ENCODE data around the gene DIS3L2. TPM values are rescaled to one million over a fixed set of nuclear protein-coding genes. Genes with fewer than 3 reads are reported as not detected.

DIS3L2 gene
- total RNA-seq, 1 experiment from 2014 or later, result 28.5 TPM

DNA sequence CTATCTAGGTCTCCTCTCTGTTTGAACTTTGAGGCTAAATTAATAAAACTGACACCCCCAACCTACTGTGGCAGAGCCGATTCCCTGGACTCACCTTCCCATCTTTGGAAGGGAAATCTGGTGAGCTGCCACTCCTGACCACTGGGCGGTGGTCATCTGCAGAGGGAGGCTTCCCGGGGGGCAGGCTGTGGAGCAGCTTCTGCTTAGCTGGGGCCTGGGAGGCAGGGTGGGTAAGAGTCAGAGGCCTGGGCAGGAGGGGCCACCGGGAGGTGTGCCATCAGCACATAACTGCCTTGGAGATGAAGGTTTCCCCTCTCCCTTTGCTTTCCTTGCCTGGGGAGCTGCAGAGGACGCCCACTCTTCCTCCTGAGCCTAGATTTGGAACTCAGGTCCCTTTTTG is 33.0 kb upstream of the DIS3L2 start:
- Mint-ChIP-seq H3K27ac (no peak overlapping the region), H3K36me3 (no peaks in the 10 kb centered on the region), H3K27me3 (ENCODE audit: low read depth) (peaks cover 58% of the 10 kb centered on the region), H3K9me3 (no peaks in the 10 kb centered on the region), H3K4me1 (peaks cover 15% of the 10 kb centered on the region), H3K4me3 (no peak overlapping the region)
- TF ChIP-seq, protein P1, sequence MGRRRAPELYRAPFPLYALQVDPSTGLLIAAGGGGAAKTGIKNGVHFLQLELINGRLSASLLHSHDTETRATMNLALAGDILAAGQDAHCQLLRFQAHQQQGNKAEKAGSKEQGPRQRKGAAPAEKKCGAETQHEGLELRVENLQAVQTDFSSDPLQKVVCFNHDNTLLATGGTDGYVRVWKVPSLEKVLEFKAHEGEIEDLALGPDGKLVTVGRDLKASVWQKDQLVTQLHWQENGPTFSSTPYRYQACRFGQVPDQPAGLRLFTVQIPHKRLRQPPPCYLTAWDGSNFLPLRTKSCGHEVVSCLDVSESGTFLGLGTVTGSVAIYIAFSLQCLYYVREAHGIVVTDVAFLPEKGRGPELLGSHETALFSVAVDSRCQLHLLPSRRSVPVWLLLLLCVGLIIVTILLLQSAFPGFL (CRISPR knock-in tag; IDR thresholded peaks at IDR 0.05; ENCODE audit: borderline replicate concordance), result no peak
- TF ChIP-seq JUN (CRISPR knock-in tag; IDR thresholded peaks at IDR 0.05) (no peak), RELA (CRISPR knock-in tag; IDR thresholded peaks at IDR 0.05; ENCODE audit: borderline replicate concordance) (no peak), NFE2L1 (CRISPR knock-in tag; IDR thresholded peaks at IDR 0.05) (no peak), CREB1 (CRISPR knock-in tag; IDR thresholded peaks at IDR 0.05) (no peak), NFYB (CRISPR knock-in tag; conservative IDR thresholded peaks at IDR 0.05; ENCODE audit: low read depth) (no peak)
- TF ChIP-seq, protein P2, sequence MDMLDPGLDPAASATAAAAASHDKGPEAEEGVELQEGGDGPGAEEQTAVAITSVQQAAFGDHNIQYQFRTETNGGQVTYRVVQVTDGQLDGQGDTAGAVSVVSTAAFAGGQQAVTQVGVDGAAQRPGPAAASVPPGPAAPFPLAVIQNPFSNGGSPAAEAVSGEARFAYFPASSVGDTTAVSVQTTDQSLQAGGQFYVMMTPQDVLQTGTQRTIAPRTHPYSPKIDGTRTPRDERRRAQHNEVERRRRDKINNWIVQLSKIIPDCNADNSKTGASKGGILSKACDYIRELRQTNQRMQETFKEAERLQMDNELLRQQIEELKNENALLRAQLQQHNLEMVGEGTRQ (CRISPR knock-in tag; IDR thresholded peaks at IDR 0.05), result no peak
- TF ChIP-seq, protein P3, sequence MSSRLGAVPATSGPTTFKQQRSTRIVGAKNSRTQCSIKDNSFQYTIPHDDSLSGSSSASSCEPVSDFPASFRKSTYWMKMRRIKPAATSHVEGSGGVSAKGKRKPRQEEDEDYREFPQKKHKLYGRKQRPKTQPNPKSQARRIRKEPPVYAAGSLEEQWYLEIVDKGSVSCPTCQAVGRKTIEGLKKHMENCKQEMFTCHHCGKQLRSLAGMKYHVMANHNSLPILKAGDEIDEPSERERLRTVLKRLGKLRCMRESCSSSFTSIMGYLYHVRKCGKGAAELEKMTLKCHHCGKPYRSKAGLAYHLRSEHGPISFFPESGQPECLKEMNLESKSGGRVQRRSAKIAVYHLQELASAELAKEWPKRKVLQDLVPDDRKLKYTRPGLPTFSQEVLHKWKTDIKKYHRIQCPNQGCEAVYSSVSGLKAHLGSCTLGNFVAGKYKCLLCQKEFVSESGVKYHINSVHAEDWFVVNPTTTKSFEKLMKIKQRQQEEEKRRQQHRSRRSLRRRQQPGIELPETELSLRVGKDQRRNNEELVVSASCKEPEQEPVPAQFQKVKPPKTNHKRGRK (CRISPR knock-in tag; IDR thresholded peaks at IDR 0.05; ENCODE audit: borderline replicate concordance), result no peak
- TF ChIP-seq, protein P4, sequence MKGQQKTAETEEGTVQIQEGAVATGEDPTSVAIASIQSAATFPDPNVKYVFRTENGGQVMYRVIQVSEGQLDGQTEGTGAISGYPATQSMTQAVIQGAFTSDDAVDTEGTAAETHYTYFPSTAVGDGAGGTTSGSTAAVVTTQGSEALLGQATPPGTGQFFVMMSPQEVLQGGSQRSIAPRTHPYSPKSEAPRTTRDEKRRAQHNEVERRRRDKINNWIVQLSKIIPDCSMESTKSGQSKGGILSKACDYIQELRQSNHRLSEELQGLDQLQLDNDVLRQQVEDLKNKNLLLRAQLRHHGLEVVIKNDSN (CRISPR knock-in tag; IDR thresholded peaks at IDR 0.05), result no peak
- ChIA-PET CTCF (interaction anchor here (0.8 to 7.4 kb wide), 7 partner anchors 22 to 511 kb away, joined by 3 to 80 read pairs (median 4); no protein-coding TSS in a partner anchor), POLR2A (no interaction called here)
- no peak for ATAC-seq
- DNase-seq (ENCODE audit: low spot score), result no peak

DNA sequence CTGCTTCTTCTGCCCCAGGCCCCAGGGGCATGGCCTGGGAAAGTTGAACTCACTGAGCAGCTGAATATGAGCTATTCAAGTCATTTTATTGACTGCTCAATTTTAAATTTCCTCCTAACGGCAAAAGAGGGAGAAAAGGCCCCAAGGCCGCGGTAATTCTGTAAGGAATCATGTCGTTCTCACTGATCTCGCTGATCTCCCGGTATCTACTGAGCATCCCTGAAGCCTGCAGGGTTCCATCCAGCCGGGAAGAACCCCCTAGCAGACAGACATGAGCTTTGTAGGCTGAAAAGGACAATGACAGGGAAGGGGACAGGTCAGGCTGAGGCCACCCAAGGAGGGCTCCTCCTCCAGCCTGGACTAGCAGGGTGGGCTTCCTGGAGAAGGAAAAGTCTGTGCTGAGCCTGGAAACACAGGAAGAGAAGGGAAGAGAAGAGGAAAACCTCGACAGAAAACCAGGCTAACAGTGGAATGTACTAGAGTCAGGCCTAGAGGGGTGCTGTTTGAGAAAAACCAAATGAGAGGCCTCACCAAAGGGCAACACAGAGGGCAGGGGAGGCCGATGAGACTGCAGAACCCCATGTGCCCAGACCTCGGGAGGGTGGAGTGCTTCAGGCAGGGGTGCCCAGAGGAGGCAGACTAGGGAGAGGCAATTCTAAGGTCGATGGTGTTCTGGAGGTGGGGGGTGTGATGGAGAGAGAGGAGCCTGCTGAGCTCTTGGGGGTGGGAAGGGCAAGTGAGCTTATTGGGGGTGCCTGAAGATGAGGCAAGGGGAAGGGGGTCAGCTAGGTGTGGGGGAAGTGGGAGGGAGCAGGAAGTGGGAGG is 32.4 kb upstream of the DIS3L2 start:
- peaks cover 14% of the 10 kb centered on the region for H3K4me1 Mint-ChIP-seq
- ChIA-PET POLR2A (no interaction called here), CTCF (interaction anchor here (0.5 to 7.4 kb wide), 24 partner anchors 10 to 654 kb away, joined by 3 to 80 read pairs (median 4); no protein-coding TSS in a partner anchor)
- H3K27ac Mint-ChIP-seq, result no peak overlapping the region
- DNase-seq (ENCODE audit: low spot score) (no peak), ATAC-seq (no peak)
- peaks cover 52% of the 10 kb centered on the region for H3K27me3 Mint-ChIP-seq (ENCODE audit: low read depth)
- H3K36me3 Mint-ChIP-seq, result no peaks in the 10 kb centered on the region
- H3K9me3 Mint-ChIP-seq, result no peaks in the 10 kb centered on the region
- no peak for TF ChIP-seq TP53 (CRISPR knock-in tag; IDR thresholded peaks at IDR 0.05)
- no peak for TF ChIP-seq GRHL2 (CRISPR knock-in tag; IDR thresholded peaks at IDR 0.05; ENCODE audit: insufficient replicate concordance, severe bottlenecking)
- TF ChIP-seq, protein P5, sequence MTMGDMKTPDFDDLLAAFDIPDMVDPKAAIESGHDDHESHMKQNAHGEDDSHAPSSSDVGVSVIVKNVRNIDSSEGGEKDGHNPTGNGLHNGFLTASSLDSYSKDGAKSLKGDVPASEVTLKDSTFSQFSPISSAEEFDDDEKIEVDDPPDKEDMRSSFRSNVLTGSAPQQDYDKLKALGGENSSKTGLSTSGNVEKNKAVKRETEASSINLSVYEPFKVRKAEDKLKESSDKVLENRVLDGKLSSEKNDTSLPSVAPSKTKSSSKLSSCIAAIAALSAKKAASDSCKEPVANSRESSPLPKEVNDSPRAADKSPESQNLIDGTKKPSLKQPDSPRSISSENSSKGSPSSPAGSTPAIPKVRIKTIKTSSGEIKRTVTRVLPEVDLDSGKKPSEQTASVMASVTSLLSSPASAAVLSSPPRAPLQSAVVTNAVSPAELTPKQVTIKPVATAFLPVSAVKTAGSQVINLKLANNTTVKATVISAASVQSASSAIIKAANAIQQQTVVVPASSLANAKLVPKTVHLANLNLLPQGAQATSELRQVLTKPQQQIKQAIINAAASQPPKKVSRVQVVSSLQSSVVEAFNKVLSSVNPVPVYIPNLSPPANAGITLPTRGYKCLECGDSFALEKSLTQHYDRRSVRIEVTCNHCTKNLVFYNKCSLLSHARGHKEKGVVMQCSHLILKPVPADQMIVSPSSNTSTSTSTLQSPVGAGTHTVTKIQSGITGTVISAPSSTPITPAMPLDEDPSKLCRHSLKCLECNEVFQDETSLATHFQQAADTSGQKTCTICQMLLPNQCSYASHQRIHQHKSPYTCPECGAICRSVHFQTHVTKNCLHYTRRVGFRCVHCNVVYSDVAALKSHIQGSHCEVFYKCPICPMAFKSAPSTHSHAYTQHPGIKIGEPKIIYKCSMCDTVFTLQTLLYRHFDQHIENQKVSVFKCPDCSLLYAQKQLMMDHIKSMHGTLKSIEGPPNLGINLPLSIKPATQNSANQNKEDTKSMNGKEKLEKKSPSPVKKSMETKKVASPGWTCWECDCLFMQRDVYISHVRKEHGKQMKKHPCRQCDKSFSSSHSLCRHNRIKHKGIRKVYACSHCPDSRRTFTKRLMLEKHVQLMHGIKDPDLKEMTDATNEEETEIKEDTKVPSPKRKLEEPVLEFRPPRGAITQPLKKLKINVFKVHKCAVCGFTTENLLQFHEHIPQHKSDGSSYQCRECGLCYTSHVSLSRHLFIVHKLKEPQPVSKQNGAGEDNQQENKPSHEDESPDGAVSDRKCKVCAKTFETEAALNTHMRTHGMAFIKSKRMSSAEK (CRISPR knock-in tag; IDR thresholded peaks at IDR 0.05; ENCODE audit: borderline replicate concordance), result no peak
- no peak for TF ChIP-seq ZNF138 (CRISPR knock-in tag; conservative IDR thresholded peaks at IDR 0.05)
- no peak for TF ChIP-seq JUN (CRISPR knock-in tag; IDR thresholded peaks at IDR 0.05)
- no peak for TF ChIP-seq MXD4 (CRISPR knock-in tag; IDR thresholded peaks at IDR 0.05; ENCODE audit: borderline replicate concordance)
- TF ChIP-seq ZNF317 (CRISPR knock-in tag; IDR thresholded peaks at IDR 0.05; ENCODE audit: borderline replicate concordance, low read depth), result no peak
- no peak for TF ChIP-seq RORB (CRISPR knock-in tag; IDR thresholded peaks at IDR 0.05)
- TF ChIP-seq, protein P6, sequence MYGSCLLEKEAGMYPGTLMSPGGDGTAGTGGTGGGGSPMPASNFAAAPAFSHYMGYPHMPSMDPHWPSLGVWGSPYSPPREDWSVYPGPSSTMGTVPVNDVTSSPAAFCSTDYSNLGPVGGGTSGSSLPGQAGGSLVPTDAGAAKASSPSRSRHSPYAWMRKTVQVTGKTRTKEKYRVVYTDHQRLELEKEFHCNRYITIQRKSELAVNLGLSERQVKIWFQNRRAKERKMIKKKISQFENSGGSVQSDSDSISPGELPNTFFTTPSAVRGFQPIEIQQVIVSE (CRISPR knock-in tag; IDR thresholded peaks at IDR 0.05; ENCODE audit: borderline replicate concordance), result no peak
- TF ChIP-seq NR3C1 (CRISPR knock-in tag; conservative IDR thresholded peaks at IDR 0.05; ENCODE audit: low read depth), result no peak
- TF ChIP-seq, protein P7, sequence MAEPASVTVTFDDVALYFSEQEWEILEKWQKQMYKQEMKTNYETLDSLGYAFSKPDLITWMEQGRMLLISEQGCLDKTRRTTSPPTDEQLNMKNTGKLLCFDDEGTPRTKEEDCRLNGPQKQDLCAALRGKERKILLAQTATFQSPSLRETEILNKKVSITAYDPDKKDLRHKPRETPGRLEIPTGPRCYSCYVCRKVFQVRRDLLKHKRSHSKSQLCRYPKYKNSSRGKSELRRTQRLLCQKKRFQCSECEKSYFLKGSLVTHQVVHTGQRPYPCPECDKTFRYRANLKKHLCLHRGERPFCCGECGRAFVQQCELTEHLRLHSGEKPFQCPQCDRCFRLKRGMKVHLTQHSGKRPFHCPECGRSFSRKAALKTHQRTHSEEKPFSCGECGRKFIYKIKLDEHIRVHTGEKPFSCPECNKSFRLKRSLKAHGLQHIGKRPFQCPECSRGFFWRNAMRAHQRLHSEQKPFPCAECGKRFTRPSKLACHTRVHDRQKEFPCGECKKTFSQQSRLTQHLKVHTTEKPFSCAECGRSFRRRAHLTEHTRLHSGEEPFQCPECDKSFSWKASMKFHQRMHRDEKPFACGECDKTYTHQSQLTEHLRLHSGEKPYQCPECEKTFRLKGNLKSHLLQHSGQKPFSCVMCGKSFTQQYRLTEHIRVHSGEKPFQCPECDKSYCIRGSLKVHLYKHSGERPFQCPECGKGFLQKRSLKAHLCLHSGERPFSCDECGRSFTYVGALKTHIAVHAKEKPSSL (CRISPR knock-in tag; conservative IDR thresholded peaks at IDR 0.05), result no peak
- H3K4me3 Mint-ChIP-seq, result no peak overlapping the region

Data from WTC11 (cell line).